Fibroblast of skin of abdomen (primary cell): Measurements from ENCODE around the gene CCDC85A. TPM values are rescaled to one million over a fixed set of nuclear protein-coding genes. Genes with fewer than 3 reads are reported as not detected.
"Not testable (repeated sequence)": the region's sequence is repeated elsewhere in the genome, so short reads cannot be mapped to it uniquely, and the experiment has no call there.

Experiments
- DNase-seq: peaks from one replicate; pipeline ENCODE4 v3.0.0-alpha.2; 2013
- polyA plus RNA-seq, 2 experiments: library from polyadenylated mRNA; unstranded; fragments of 120-200 nt; gene quantifications; one replicate each; pipeline ENCODE4 v1.2.1, GENCODE V29; 2013; ENCODE audit not compliant: insufficient read length in 2 of 2

Gene CCDC85A
- 10.0 TPM for polyA plus RNA-seq (2013, experiment 1 of 2; ENCODE audit: insufficient read length)
- polyA plus RNA-seq (2013, experiment 2 of 2; ENCODE audit: insufficient read length) = 11.0 TPM

GRCh38 chr2:56183643-56184499, at the start of gene CCDC85A:
Gene CCDC85A, plus strand, starts transcription at chr2:56183990. Its CDS starts 635 bp downstream, at chr2:56184625.
- DNase-seq = peak; percentile 81

GRCh38 chr2:56134861-56135260, 48.9 kb upstream of the CCDC85A start:
- DNase-seq = no peak

- DNase-seq = not testable (repeated sequence)
Measured at GRCh38 chr2:56142497-56143061, 41.2 kb upstream of the CCDC85A start.

- no peak for DNase-seq
Measured at GRCh38 chr2:56147907-56148306, 35.9 kb upstream of the CCDC85A start.

GRCh38 chr2:56148825-56149224, 35.0 kb upstream of the CCDC85A start:
- no peak for DNase-seq

- no peak for DNase-seq
Measured at GRCh38 chr2:56151841-56152240, 31.9 kb upstream of the CCDC85A start.

GRCh38 chr2:56155188-56155587, 28.6 kb upstream of the CCDC85A start:
- no peak for DNase-seq

- not testable (repeated sequence) for DNase-seq
Measured at GRCh38 chr2:56159875-56160274, 23.9 kb upstream of the CCDC85A start.

- peak; percentile 55 for DNase-seq
Measured at GRCh38 chr2:56167616-56168562, 15.9 kb upstream of the CCDC85A start.

- no peak for DNase-seq
Measured at GRCh38 chr2:56169521-56169920, 14.3 kb upstream of the CCDC85A start.

GRCh38 chr2:56170504-56170903, 13.3 kb upstream of the CCDC85A start:
- DNase-seq = no peak

- DNase-seq = no peak
Measured at GRCh38 chr2:56170988-56171387, 12.8 kb upstream of the CCDC85A start.

- DNase-seq = no peak
Measured at GRCh38 chr2:56175779-56176178, 8.0 kb upstream of the CCDC85A start.

- DNase-seq = no peak
Measured at GRCh38 chr2:56177420-56178220, 6.2 kb upstream of the CCDC85A start.

GRCh38 chr2:56179931-56180330, 3.9 kb upstream of the CCDC85A start:
- DNase-seq = no peak

- DNase-seq = no peak
Measured at GRCh38 chr2:56182420-56182819, 1.4 kb upstream of the CCDC85A start.

- DNase-seq = no peak
Measured at GRCh38 chr2:56184500-56185011, 766 bp downstream of the CCDC85A start.

- DNase-seq = no peak
Measured at GRCh38 chr2:56185101-56185581, 1.4 kb downstream of the CCDC85A start.

GRCh38 chr2:56185582-56186046, 1.8 kb downstream of the CCDC85A start:
- peak; percentile 46 for DNase-seq

- DNase-seq = peak; percentile 46
Measured at GRCh38 chr2:56191617-56192016, 7.8 kb downstream of the CCDC85A start.

GRCh38 chr2:56192664-56193305, 9.0 kb downstream of the CCDC85A start:
- no peak for DNase-seq
